Central memory CD8-positive, alpha-beta T cell (primary cell): ENCODE measurements around the gene PLA2G4B.
A peak's percentile ranks its signal among the peaks of the same experiment; 100 is the strongest.

Source experiments
- ATAC-seq: fragments of 150-1000 bp; cut with Tn5 transposase; replicated peaks from 2 replicates; pipeline ENCODE4 v1.10.0; 2022; ENCODE audit warnings: mild to moderate bottlenecking, moderate FRiP score, moderate number of reproducible peaks; ENCODE audit not compliant: poor library complexity, severe bottlenecking; ENCODE audit errors: extremely low read depth
- DNase-seq, 2 donors: peaks; one replicate each; pipeline ENCODE4 v3.0.0; 2021; ENCODE audit warnings: low spot score in 2 of 2
- H3K27ac Mint-ChIP-seq: one replicate; pipeline ENCODE4 v1.8.0; 2022; ENCODE audit warnings: low read depth, mild to moderate bottlenecking, moderate library complexity, mixed read lengths
- H3K27me3 Mint-ChIP-seq: one replicate; pipeline ENCODE4 v1.8.0; 2022; ENCODE audit warnings: mixed read lengths
- H3K36me3 Mint-ChIP-seq: one replicate; pipeline ENCODE4 v1.8.0; 2022; ENCODE audit warnings: mild to moderate bottlenecking, moderate library complexity, mixed read lengths; ENCODE audit not compliant: insufficient read depth
- H3K4me1 Mint-ChIP-seq: one replicate; pipeline ENCODE4 v1.8.0; 2022; ENCODE audit warnings: mixed read lengths
- H3K4me3 Mint-ChIP-seq: one replicate; pipeline ENCODE4 v1.8.0; 2022; ENCODE audit warnings: mild to moderate bottlenecking, moderate library complexity, mixed read lengths
- H3K9me3 Mint-ChIP-seq: one replicate; pipeline ENCODE4 v1.8.0; 2022; ENCODE audit warnings: mixed read lengths

PLA2G4B gene

DNA sequence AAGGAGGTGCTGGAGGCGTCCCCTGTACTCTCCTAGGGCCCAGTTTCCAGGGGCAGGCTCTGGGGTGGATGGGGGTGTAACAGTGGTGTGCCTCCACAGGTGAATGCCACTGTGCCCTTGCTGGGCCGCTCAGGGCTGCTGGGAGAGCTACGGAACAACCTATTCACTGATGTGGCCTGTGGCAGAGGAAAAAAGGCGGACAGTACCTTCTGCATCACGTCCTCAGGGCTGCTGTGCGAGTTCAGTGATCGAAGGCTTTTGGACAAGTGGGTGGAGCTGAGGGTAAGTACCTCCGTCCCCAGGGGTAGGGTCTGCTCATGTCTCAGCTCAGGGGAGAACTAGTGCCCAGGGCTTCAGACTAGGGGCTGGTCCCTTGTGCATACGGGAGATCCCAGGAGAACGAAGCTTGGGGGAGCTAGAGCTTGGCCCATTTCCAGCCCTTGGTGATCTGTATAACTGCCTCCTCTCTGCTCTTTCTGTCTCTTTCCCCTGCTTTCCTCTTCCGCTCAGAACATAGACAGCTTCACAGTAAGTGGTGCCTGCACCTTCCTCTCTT, 25.7 kb upstream of the PLA2G4B start:
- no peak for DNase-seq
- no peak overlapping the region for H3K4me3 Mint-ChIP-seq
- no peak overlapping the region for H3K27ac Mint-ChIP-seq
- no peak for ATAC-seq
- no peaks in the 10 kb centered on the region for H3K27me3 Mint-ChIP-seq
- H3K36me3 Mint-ChIP-seq, result peaks cover 18% of the 10 kb centered on the region
- H3K9me3 Mint-ChIP-seq, result no peaks in the 10 kb centered on the region
- peaks cover 10% of the 10 kb centered on the region for H3K4me1 Mint-ChIP-seq

DNA sequence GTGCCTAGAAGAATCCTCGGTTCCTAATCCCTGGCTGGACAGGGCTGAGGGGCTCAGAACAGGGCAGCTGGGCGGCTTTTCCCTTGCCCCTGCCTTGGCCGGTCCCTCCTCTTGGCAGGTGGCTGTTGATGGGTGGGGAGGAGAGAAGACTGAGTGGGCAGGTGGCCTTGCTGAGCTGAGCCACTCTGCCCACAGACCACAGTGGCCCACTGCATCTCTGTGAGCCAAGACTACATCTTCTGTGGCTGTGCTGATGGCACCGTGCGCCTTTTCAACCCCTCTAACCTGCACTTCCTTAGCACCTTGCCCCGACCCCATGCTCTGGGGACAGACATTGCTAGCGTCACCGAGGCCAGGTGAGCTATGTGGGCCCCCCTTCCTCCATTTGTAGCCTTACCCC, 25.2 kb upstream of the PLA2G4B start:
- ATAC-seq (no peak), DNase-seq (no peak)
- Mint-ChIP-seq H3K4me1 (peaks cover 10% of the 10 kb centered on the region), H3K36me3 (peaks cover 19% of the 10 kb centered on the region), H3K4me3 (no peak overlapping the region), H3K9me3 (no peaks in the 10 kb centered on the region), H3K27ac (no peak overlapping the region), H3K27me3 (no peaks in the 10 kb centered on the region)

DNA sequence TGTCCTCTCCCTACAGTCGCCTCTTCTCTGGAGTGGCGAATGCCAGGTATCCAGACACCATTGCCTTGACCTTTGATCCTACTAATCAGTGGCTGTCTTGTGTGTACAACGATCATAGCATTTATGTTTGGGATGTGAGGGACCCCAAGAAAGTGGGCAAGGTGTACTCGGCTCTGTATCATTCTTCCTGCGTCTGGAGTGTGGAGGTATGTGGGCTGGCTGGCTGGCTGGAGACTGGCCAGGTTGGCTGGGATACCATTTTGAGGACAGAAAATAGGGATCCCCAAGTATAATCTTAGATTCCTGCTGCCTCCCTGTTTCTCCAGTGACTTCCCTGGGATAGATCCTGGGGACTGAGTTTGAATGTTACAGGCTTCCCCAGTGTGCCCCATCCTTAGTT, 24.1 kb upstream of the PLA2G4B start:
- Mint-ChIP-seq H3K9me3 (no peaks in the 10 kb centered on the region), H3K36me3 (peaks cover 21% of the 10 kb centered on the region), H3K4me3 (no peak overlapping the region), H3K27me3 (no peaks in the 10 kb centered on the region), H3K4me1 (peaks cover 10% of the 10 kb centered on the region), H3K27ac (no peak overlapping the region)
- no peak for ATAC-seq
- DNase-seq, result no peak

DNA sequence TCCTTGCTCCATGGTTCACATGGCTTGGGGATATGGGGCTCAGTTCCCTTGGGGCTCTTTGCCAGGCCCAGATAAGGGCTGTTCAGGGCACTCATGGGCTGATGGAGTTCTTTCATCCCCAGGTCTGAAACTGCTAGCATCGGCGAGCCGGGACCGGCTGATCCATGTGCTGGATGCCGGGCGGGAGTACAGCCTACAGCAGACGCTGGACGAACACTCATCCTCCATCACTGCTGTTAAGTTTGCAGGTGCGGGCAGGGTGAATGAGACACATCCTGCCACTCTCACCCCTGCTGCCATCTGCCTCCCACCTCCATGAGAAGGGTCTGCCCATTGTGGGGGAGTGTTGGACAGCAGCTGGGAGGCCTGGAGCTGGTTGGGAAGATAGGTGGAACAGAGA, 21.9 kb upstream of the PLA2G4B start:
- H3K9me3 Mint-ChIP-seq, result no peaks in the 10 kb centered on the region
- peaks cover 21% of the 10 kb centered on the region for H3K36me3 Mint-ChIP-seq

DNA sequence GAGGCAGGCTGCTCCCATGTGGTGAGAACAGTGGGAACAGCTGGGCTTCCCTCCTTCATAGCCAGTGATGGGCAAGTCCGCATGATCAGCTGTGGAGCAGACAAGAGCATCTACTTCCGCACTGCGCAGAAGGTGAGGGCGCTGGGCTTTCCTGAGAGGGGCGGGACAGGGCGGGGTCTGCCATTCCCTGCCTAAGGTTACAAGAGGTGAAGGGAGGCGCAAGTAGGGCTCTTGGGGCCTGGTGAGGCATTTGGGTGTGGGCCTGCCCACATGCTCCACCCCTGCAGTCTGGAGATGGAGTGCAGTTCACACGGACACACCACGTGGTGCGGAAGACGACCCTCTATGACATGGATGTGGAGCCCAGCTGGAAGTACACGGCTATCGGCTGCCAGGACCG, 21.3 kb upstream of the PLA2G4B start:
- Mint-ChIP-seq H3K4me1 (no peaks in the 10 kb centered on the region), H3K27ac (no peak overlapping the region), H3K36me3 (peaks cover 21% of the 10 kb centered on the region), H3K9me3 (no peaks in the 10 kb centered on the region), H3K27me3 (no peaks in the 10 kb centered on the region), H3K4me3 (no peak overlapping the region)
- DNase-seq (no peak), ATAC-seq (no peak)

More for the DNA sequence above, 21.9 kb upstream of the PLA2G4B start:
- ATAC-seq, result no peak
- DNase-seq, result no peak
- Mint-ChIP-seq H3K4me3 (no peak overlapping the region), H3K27me3 (no peaks in the 10 kb centered on the region), H3K4me1 (peaks cover 1% of the 10 kb centered on the region), H3K27ac (no peak overlapping the region)

DNA sequence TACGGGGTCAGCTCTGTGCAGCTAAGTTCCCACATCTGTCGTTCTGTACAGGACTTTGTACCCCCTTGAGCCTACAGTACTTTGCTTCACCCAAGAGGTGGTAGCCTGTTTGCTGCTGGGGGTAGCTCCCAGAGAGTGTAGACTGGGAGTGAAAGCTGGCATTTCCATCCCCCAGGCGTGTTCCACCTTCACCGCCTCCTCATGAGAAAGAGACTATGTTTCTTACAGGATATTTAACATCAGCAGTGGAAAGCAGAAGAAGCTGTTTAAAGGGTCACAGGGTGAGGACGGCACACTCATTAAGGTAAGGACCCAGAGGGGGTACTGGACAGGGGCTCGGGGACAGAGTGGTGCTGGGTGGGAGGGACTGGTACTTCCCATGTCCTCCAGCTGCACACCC, 20.9 kb upstream of the PLA2G4B start:
- no peaks in the 10 kb centered on the region for H3K4me1 Mint-ChIP-seq

DNA sequence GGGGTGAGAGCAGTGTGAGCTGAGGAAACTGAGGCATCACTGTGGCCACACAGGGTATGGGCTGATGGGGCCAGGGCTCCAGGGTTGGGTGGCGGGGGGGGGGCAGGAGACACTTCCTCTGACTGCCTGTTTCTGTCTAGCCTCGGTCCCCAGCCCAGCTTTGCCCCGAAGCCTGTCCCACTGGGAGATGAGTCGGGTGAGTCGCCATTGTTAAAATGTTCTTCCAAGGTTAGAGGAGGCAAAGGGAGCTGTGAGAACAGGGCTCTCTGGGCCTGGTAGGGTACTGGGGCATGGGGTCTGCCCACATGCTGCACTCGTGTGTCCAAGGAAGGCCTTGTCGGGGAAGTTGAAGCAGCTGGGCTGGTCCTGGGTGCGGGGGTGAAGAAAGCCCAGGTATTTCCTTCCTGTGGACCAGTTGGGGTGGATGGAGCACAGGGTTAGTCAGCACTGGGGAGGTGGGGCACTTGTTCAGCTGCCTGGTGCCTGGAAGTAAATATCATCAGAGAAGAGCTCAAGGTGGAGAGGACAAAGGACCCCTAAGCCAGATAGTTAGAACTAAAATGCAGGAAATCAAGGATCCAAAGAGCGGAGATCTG, 19.1 kb upstream of the PLA2G4B start:
- H3K36me3 Mint-ChIP-seq, result peaks cover 16% of the 10 kb centered on the region
- peak overlapping the region; percentile 83 for H3K27ac Mint-ChIP-seq

More for the DNA sequence above, 20.9 kb upstream of the PLA2G4B start:
- peaks cover 21% of the 10 kb centered on the region for H3K36me3 Mint-ChIP-seq
- no peak for DNase-seq
- H3K27ac Mint-ChIP-seq, result no peak overlapping the region
- H3K9me3 Mint-ChIP-seq, result no peaks in the 10 kb centered on the region
- no peak for ATAC-seq
- H3K4me3 Mint-ChIP-seq, result no peak overlapping the region
- H3K27me3 Mint-ChIP-seq, result no peaks in the 10 kb centered on the region

DNA sequence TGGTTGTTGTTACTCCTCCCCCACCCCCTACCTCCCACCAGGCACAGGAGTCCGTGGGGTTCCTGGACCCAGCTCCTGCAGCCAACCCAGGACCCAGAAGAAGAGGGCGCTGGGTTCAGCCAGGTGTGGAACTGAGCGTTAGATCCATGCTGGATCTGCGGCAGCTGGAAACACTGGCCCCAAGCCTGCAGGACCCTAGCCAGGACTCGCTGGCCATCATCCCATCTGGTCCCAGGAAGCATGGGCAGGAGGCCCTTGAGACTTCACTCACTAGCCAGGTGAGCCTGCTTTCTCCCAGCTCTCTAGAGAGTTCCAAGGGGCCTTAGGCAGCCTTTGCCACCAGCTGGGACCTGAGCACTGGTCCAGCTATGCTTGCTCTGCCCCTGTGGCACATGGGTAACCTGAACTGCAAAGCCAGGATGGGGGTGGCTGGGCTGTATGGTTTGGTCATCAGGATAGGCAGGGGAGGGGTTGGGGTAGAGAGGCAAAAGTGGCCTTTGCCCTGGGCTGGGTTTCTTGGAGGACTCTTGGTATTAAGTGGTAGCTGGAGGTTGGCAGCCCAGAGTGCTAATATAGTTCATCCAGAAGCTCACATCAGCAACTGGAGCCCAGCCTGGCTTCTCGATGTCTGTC, 17.7 kb upstream of the PLA2G4B start:
- H3K4me3 Mint-ChIP-seq, result no peak overlapping the region
- H3K27me3 Mint-ChIP-seq, result no peaks in the 10 kb centered on the region
- DNase-seq, result no peak
- no peak overlapping the region for H3K27ac Mint-ChIP-seq
- H3K9me3 Mint-ChIP-seq, result no peaks in the 10 kb centered on the region
- H3K4me1 Mint-ChIP-seq, result no peaks in the 10 kb centered on the region
- ATAC-seq, result no peak
- peaks cover 10% of the 10 kb centered on the region for H3K36me3 Mint-ChIP-seq

More for the DNA sequence above, 19.1 kb upstream of the PLA2G4B start:
- H3K27me3 Mint-ChIP-seq, result no peaks in the 10 kb centered on the region
- ATAC-seq (no peak), DNase-seq (no peak)
- no peak overlapping the region for H3K4me3 Mint-ChIP-seq
- no peaks in the 10 kb centered on the region for H3K4me1 Mint-ChIP-seq
- H3K9me3 Mint-ChIP-seq, result no peaks in the 10 kb centered on the region

DNA sequence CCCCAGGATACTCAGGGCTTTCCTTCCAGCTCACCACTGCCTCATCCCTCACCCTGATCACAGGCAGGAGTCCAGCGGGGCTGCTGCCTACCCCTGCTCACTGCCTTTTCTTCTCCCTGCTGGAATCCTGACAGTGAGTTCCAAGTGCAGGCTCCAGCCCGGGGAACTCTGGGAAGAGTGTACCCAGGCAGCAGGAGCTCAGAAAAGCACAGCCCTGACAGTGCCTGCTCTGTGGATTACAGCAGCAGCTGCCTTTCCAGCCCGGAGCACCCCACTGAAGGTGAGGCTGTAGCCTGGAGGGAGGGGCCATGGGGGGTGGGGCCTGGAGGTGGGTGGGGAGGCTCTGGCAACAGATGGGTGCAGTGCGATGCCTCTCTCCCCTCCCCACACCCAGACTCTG, 16.8 kb upstream of the PLA2G4B start:
- H3K9me3 Mint-ChIP-seq, result no peaks in the 10 kb centered on the region
- DNase-seq (no peak), ATAC-seq (no peak)
- peaks cover 9% of the 10 kb centered on the region for H3K36me3 Mint-ChIP-seq
- H3K4me3 Mint-ChIP-seq, result no peak overlapping the region
- H3K4me1 Mint-ChIP-seq, result peaks cover 8% of the 10 kb centered on the region
- no peak overlapping the region for H3K27ac Mint-ChIP-seq
- H3K27me3 Mint-ChIP-seq, result no peaks in the 10 kb centered on the region

DNA sequence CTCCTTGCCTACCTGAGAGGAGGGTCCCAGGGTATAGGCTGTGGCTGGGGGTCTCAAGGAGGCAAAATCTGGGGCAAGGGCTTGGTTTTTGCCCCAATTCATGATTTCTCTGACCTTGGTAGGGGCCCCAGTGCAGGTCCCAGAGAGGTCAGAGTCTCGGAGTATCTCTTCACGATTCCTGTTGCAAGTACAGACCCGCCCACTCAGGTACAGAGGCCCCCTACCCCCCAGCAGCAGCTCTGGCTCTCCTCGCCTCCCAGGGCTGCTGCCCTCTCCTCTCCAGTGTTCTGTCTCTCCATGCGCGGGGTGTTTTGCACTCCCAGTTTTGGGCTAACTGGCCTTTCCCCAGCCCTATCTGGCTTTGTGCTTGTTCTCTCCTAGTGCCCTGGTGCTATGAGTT, 16.2 kb upstream of the PLA2G4B start:
- Mint-ChIP-seq H3K4me1 (peaks cover 9% of the 10 kb centered on the region), H3K4me3 (no peak overlapping the region), H3K27me3 (no peaks in the 10 kb centered on the region), H3K36me3 (peaks cover 9% of the 10 kb centered on the region), H3K27ac (no peak overlapping the region), H3K9me3 (no peaks in the 10 kb centered on the region)
- ATAC-seq (no peak), DNase-seq (no peak)

DNA sequence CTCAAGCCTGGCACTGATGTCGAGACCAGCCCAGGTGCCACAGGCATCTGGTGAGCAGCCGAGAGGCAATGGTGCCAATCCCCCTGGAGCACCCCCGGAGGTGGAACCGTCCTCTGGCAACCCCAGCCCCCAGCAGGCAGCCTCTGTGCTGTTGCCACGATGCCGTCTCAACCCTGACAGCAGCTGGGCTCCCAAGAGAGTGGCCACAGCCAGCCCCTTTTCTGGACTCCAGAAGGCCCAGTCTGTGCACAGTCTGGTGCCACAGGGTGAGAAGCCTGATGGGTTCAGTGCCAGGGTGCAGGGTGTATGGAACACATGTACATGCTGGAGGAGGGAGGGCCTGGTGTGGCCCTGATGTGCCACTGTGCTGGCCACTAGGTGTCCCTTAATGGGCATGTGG, 15.7 kb upstream of the PLA2G4B start:
- H3K36me3 Mint-ChIP-seq, result peaks cover 9% of the 10 kb centered on the region
- ATAC-seq (no peak), DNase-seq (no peak)
- H3K4me3 Mint-ChIP-seq, result no peak overlapping the region
- H3K27me3 Mint-ChIP-seq, result no peaks in the 10 kb centered on the region
- H3K4me1 Mint-ChIP-seq, result peaks cover 9% of the 10 kb centered on the region
- H3K27ac Mint-ChIP-seq, result no peak overlapping the region
- H3K9me3 Mint-ChIP-seq, result no peaks in the 10 kb centered on the region

DNA sequence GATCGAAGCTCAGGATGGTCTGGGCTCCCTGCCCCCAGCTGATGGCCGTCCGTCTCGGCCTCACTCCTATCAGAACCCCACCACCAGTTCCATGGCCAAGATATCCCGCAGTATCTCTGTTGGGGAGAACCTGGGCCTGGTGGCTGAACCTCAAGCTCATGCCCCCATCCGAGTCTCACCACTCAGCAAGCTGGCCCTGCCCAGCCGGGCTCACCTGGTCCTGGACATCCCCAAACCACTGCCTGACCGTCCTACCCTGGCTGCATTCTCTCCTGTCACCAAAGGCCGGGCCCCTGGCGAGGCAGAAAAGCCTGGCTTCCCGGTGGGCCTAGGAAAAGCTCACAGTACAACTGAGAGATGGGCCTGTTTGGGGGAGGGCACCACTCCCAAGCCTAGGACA, 15.1 kb upstream of the PLA2G4B start:
- Mint-ChIP-seq H3K27ac (no peak overlapping the region), H3K9me3 (no peaks in the 10 kb centered on the region), H3K27me3 (no peaks in the 10 kb centered on the region), H3K4me3 (no peak overlapping the region), H3K36me3 (peaks cover 11% of the 10 kb centered on the region), H3K4me1 (peaks cover 12% of the 10 kb centered on the region)
- no peak for DNase-seq
- ATAC-seq, result no peak

DNA sequence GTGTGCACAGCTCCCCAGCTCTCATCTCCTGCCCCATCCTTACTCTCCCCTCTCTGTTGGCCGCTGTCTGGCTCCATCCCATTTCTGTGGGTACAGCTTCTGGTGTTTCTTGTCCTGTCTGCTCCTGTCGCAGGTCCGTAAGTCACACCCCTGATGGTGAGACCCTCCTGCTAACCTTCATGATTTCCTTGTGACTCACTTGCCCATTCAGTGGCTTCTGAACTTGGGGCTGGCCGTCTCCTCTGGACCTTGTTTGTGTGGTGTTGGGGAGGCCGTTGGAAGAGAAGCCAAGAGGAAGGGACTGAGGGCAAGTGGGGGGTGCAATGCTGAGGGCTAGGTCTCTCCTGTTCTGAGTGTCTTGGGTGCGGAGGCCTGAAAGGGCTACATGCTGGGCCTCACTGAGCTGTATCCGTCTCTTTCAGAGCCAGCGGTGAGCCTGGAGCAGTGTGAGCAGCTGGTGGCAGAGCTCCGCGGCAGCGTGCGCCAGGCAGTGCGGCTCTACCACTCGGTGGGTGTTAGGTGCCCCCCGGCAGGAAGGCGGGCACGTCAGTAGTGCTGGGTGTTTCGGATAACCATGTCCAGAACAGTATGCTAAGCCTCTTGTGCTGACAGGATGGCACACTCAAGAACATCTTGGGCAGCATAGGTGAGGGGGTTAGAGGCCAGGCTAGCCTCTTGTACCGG, 14.4 kb upstream of the PLA2G4B start:
- ATAC-seq (no peak), DNase-seq (no peak)
- Mint-ChIP-seq H3K9me3 (no peaks in the 10 kb centered on the region), H3K36me3 (peaks cover 11% of the 10 kb centered on the region), H3K27ac (peak overlapping the region; percentile 17), H3K4me1 (peaks cover 19% of the 10 kb centered on the region), H3K27me3 (no peaks in the 10 kb centered on the region), H3K4me3 (no peak overlapping the region)
